ENCODE results near the gene HELB. TPM values are rescaled to one million over a fixed set of nuclear protein-coding genes. Genes with fewer than 3 reads are reported as not detected.

The HELB gene
- total and polyA plus RNA-seq, 4 donors = 0.18 to 8.0 (median 2.9) TPM

- no peaks in the 10 kb centered on the region for H3K4me1 ChIP-seq (ENCODE audit: control insufficient read depth in 4 of 4, insufficient read depth in 4 of 4, low read length in 3 of 4)
- no peaks in the 10 kb centered on the region for H3K27me3 ChIP-seq (ENCODE audit: control insufficient read depth in 4 of 4, insufficient read depth in 4 of 4, low read length in 3 of 4)
- H3K27ac ChIP-seq (ENCODE audit: low read depth in 1 of 2, low read length in 2 of 2) = no peak overlapping the region
- no peak overlapping the region for H3K4me3 ChIP-seq (ENCODE audit: low read depth in 1 of 3, low read length in 3 of 3)
- H3K9ac ChIP-seq (ENCODE audit: low read depth in 1 of 2, low read length in 2 of 2) = no peak overlapping the region
- H3K9me3 ChIP-seq (ENCODE audit: control insufficient read depth in 4 of 4, low read length in 3 of 4) = no peaks in the 10 kb centered on the region
- TF ChIP-seq RAD21 (IDR thresholded peaks at IDR 0.05) (no peak), HNF4G (IDR thresholded peaks at IDR 0.05) (no peak), GABPA (IDR thresholded peaks at IDR 0.05 in 1 of 2, conservative IDR thresholded peaks at IDR 0.05 in 1 of 2) (no peak), TAF1 (conservative IDR thresholded peaks at IDR 0.05) (no peak), FOXA1 (IDR thresholded peaks at IDR 0.05) (no peak), SP1 (IDR thresholded peaks at IDR 0.05) (no peak), ATF3 (IDR thresholded peaks at IDR 0.05) (no peak), HNF4A (conservative IDR thresholded peaks at IDR 0.05) (no peak), REST (IDR thresholded peaks at IDR 0.05) (no peak), ZBTB33 (IDR thresholded peaks at IDR 0.05) (no peak), CTCF (IDR thresholded peaks at IDR 0.05; ENCODE audit: low read depth, low read length, missing input control) (no peak), YY1 (IDR thresholded peaks at IDR 0.05) (no peak), RXRA (IDR thresholded peaks at IDR 0.05) (no peak), EGR1 (IDR thresholded peaks at IDR 0.05; ENCODE audit: low read depth in 2 of 2) (no peak), NR2F2 (IDR thresholded peaks at IDR 0.05) (no peak), MAX (IDR thresholded peaks at IDR 0.05) (no peak), FOXA2 (IDR thresholded peaks at IDR 0.05) (no peak), JUND (IDR thresholded peaks at IDR 0.05) (no peak)
- no peak for DNase-seq (ENCODE audit: low spot score)
- peaks cover 0 to 3% (median 0%) of the 10 kb centered on the region in 4 donors for H3K36me3 ChIP-seq (ENCODE audit: control insufficient read depth in 4 of 4, insufficient read depth in 3 of 4, low read depth in 1 of 4, low read length in 3 of 4)
- WGBS = 88% methylated on average over 6 of the region's 6 CpGs
These were observed 52.0 kb downstream of the HELB start for GRCh38 chr12:66354291-66354690.
